WTC11 (cell line): Measurements from ENCODE around the gene IL17RC. TPM values are rescaled to one million over a fixed set of nuclear protein-coding genes. Genes with fewer than 3 reads are reported as not detected.

Experiments used
- ATAC-seq: fragments of 200-7000 bp; cut with Tn5 transposase; 2 replicates; pipeline ENCODE4 v1.10.0; 2021; ENCODE audit warnings: mild to moderate bottlenecking, moderate library complexity
- CTCF ChIA-PET: fragments of 300-600 bp; sonication (Branson Sonifier 250); formaldehyde crosslinking; loops from one replicate; lab custom pipeline; 2021; ENCODE audit warnings: antibody characterized with exemption; lab: Charles Lee
- POLR2A ChIA-PET: fragments of 350-600 bp; sonication (Branson Sonifier 250); formaldehyde crosslinking; loops from one replicate; lab custom pipeline; 2021; ENCODE audit warnings: antibody characterized with exemption; lab: Charles Lee
- DNase-seq: peaks from one replicate; pipeline ENCODE4 v3.0.0; 2021; ENCODE audit warnings: low spot score
- H3K27ac Mint-ChIP-seq: 2 replicates; pipeline ENCODE4 v1.8.0; 2021; ENCODE audit warnings: mixed read lengths
- H3K27me3 Mint-ChIP-seq: 2 replicates; pipeline ENCODE4 v1.8.0; 2021; ENCODE audit warnings: low read depth, mild to moderate bottlenecking, moderate library complexity, mixed read lengths
- H3K36me3 Mint-ChIP-seq: 2 replicates; pipeline ENCODE4 v1.8.0; 2021; ENCODE audit warnings: mixed read lengths
- H3K4me1 Mint-ChIP-seq: 2 replicates; pipeline ENCODE4 v1.8.0; 2022; ENCODE audit warnings: mixed read lengths
- H3K4me3 Mint-ChIP-seq: 2 replicates; pipeline ENCODE4 v1.8.0; 2021; ENCODE audit warnings: mild to moderate bottlenecking, moderate library complexity, mixed read lengths
- H3K9me3 Mint-ChIP-seq: 2 replicates; pipeline ENCODE4 v1.8.0; 2021; ENCODE audit warnings: mixed read lengths
- ELF4 ChIP-seq: sonication (generic); formaldehyde crosslinking; IDR thresholded peaks from 2 replicates; pipeline ENCODE4 v1.8.1; 2022; ENCODE audit warnings: low read depth, mild to moderate bottlenecking, moderate library complexity, missing genetic modification reagents
- EMX1 ChIP-seq: fragments of 250-450 bp; sonication (Bioruptor Pico); IDR thresholded peaks from 2 replicates; pipeline ENCODE4 v1.8.0; 2021; ENCODE audit warnings: mild to moderate bottlenecking
- FOXK1 ChIP-seq: sonication (generic); formaldehyde crosslinking; IDR thresholded peaks from 2 replicates; pipeline ENCODE4 v1.8.0; 2022; ENCODE audit warnings: mild to moderate bottlenecking, moderate library complexity, missing genetic modification reagents
- HMGA2 ChIP-seq: fragments of 250-450 bp; sonication (Bioruptor Pico); IDR thresholded peaks from 2 replicates; pipeline ENCODE4 v1.4.0; 2021; ENCODE audit warnings: mild to moderate bottlenecking, moderate library complexity
- IRF2 ChIP-seq: sonication (generic); formaldehyde crosslinking; IDR thresholded peaks from 2 replicates; pipeline ENCODE4 v1.8.0; 2022; ENCODE audit warnings: low read depth, missing genetic modification reagents, borderline replicate concordance
- MXD4 ChIP-seq: fragments of 250-450 bp; sonication (Bioruptor Pico); IDR thresholded peaks from 2 replicates; pipeline ENCODE4 v1.8.0; 2021; ENCODE audit warnings: mild to moderate bottlenecking, moderate library complexity, borderline replicate concordance
- NR2C2 ChIP-seq: sonication (generic); formaldehyde crosslinking; IDR thresholded peaks from 2 replicates; pipeline ENCODE4 v1.8.0; 2022; ENCODE audit warnings: mild to moderate bottlenecking, missing genetic modification reagents
- NR3C1 ChIP-seq: sonication (generic); formaldehyde crosslinking; conservative IDR thresholded peaks from 2 replicates; pipeline ENCODE4 v1.8.1; 2023; ENCODE audit warnings: low read depth, mild to moderate bottlenecking, missing genetic modification reagents
- SMAD4 ChIP-seq: sonication (generic); formaldehyde crosslinking; IDR thresholded peaks from 2 replicates; pipeline ENCODE4 v1.8.0; 2022; ENCODE audit warnings: mild to moderate bottlenecking, missing genetic modification reagents
- SOX15 ChIP-seq: fragments of 250-450 bp; sonication (Bioruptor Pico); IDR thresholded peaks from 2 replicates; pipeline ENCODE4 v1.9.0; 2021; ENCODE audit warnings: mild to moderate bottlenecking
- TCF7 ChIP-seq: sonication (generic); formaldehyde crosslinking; IDR thresholded peaks from 2 replicates; pipeline ENCODE4 v1.8.0; 2022; ENCODE audit warnings: mild to moderate bottlenecking, low read depth, missing genetic modification reagents, moderate library complexity
- ZBTB21 ChIP-seq: sonication (generic); formaldehyde crosslinking; IDR thresholded peaks from 2 replicates; pipeline ENCODE4 v1.8.1; 2023; ENCODE audit warnings: mild to moderate bottlenecking, missing genetic modification reagents, borderline replicate concordance
- ZNF263 ChIP-seq: sonication (generic); formaldehyde crosslinking; IDR thresholded peaks from 2 replicates; pipeline ENCODE4 v1.8.1; 2022; ENCODE audit warnings: low read depth, mild to moderate bottlenecking, moderate library complexity, missing genetic modification reagents
- ZNF396 ChIP-seq: fragments of 250-450 bp; sonication (Bioruptor Pico); IDR thresholded peaks from 2 replicates; pipeline ENCODE4 v1.8.0; 2021; ENCODE audit warnings: mild to moderate bottlenecking, moderate library complexity, borderline replicate concordance
- ZNF416 ChIP-seq: fragments of 250-450 bp; sonication (Bioruptor Pico); IDR thresholded peaks from 2 replicates; pipeline ENCODE4 v1.9.0; 2021; ENCODE audit warnings: mild to moderate bottlenecking, inconsistent platforms
- total RNA-seq: library from RNA; stranded (reverse); gene quantifications from 3 replicates; pipeline ENCODE4 v1.2.3, GENCODE V29; 2021
- TF ChIP-seq, protein P1 (sequence below): sonication (generic); formaldehyde crosslinking; IDR thresholded peaks from 2 replicates; pipeline ENCODE4 v1.8.1; 2022; ENCODE audit warnings: mild to moderate bottlenecking, moderate library complexity, missing genetic modification reagents
- TF ChIP-seq, protein P2 (sequence below): sonication (generic); formaldehyde crosslinking; IDR thresholded peaks from 2 replicates; pipeline ENCODE4 v1.8.1; 2023; ENCODE audit warnings: mild to moderate bottlenecking, missing genetic modification reagents
- TF ChIP-seq, protein P3 (sequence below): sonication (generic); formaldehyde crosslinking; IDR thresholded peaks from 2 replicates; pipeline ENCODE4 v1.8.0; 2023; ENCODE audit warnings: mild to moderate bottlenecking, missing genetic modification reagents
- TF ChIP-seq, protein P4 (sequence below): fragments of 250-450 bp; sonication (Bioruptor Pico); conservative IDR thresholded peaks from 2 replicates; pipeline ENCODE4 v1.9.0; 2021; ENCODE audit warnings: mild to moderate bottlenecking

IL17RC gene
- total RNA-seq, 1 experiment from 2014 or later, result 10.1 TPM

DNA sequence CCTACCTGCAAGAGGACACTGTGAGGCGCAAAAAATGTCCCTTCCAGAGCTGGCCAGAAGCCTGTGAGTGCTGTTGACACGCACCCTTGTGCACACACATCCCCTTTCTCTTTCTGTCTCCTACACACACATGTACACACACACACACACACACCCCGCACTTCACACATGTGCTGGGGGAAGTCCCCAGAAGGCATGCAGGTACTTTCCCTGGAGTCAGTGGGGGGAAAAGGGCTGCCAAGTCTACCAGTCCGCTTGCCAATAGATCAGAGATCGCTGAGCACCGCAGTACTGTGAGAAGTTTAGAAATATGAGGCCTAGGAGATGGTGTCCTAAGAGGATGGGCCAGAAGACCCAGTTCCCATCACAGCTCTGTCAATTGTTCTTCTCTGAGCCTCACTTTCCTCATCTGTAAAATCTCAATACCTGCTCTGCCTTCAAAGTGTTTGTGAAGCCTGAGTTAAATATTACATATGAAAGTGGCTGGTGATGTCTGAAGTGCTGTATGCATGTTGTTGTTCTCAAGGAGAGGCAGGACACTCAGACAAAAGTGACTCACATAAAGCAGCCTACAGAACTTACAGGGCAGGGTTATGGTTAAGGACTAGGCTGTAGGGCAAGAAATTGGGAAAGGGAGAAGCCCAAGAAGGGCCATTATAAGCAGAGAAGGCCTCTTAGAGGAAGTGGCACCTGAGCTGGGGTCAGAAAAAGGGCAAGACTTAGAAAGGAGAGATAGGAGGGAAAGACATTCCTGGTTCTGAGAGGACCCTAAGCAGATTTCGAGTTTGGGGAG, 7.5 kb upstream of the IL17RC start:
- Mint-ChIP-seq H3K4me1 (no peaks in the 10 kb centered on the region), H3K9me3 (no peaks in the 10 kb centered on the region), H3K4me3 (no peak overlapping the region), H3K36me3 (no peaks in the 10 kb centered on the region), H3K27ac (no peak overlapping the region; the same call in 1 of the 2 replicates), H3K27me3 (no peaks in the 10 kb centered on the region; the same call in 1 of the 2 replicates)
- TF ChIP-seq EMX1 (CRISPR knock-in tag) (no peak), ZBTB21 (CRISPR knock-in tag) (no peak), TCF7 (CRISPR knock-in tag) (no peak), SOX15 (no peak), ZNF396 (no peak), ELF4 (CRISPR knock-in tag) (no peak), NR2C2 (no peak), ZNF416 (no peak), MXD4 (CRISPR knock-in tag) (no peak), IRF2 (CRISPR knock-in tag) (no peak), FOXK1 (CRISPR knock-in tag) (no peak), HMGA2 (CRISPR knock-in tag) (no peak), ZNF263 (no peak), NR3C1 (no peak), SMAD4 (CRISPR knock-in tag) (no peak)
- TF ChIP-seq, protein P1, sequence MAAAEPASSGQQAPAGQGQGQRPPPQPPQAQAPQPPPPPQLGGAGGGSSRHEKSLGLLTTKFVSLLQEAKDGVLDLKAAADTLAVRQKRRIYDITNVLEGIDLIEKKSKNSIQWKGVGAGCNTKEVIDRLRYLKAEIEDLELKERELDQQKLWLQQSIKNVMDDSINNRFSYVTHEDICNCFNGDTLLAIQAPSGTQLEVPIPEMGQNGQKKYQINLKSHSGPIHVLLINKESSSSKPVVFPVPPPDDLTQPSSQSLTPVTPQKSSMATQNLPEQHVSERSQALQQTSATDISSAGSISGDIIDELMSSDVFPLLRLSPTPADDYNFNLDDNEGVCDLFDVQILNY (CRISPR knock-in tag), result no peak
- TF ChIP-seq, protein P2, sequence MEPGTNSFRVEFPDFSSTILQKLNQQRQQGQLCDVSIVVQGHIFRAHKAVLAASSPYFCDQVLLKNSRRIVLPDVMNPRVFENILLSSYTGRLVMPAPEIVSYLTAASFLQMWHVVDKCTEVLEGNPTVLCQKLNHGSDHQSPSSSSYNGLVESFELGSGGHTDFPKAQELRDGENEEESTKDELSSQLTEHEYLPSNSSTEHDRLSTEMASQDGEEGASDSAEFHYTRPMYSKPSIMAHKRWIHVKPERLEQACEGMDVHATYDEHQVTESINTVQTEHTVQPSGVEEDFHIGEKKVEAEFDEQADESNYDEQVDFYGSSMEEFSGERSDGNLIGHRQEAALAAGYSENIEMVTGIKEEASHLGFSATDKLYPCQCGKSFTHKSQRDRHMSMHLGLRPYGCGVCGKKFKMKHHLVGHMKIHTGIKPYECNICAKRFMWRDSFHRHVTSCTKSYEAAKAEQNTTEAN (CRISPR knock-in tag), result no peak
- TF ChIP-seq, protein P3, sequence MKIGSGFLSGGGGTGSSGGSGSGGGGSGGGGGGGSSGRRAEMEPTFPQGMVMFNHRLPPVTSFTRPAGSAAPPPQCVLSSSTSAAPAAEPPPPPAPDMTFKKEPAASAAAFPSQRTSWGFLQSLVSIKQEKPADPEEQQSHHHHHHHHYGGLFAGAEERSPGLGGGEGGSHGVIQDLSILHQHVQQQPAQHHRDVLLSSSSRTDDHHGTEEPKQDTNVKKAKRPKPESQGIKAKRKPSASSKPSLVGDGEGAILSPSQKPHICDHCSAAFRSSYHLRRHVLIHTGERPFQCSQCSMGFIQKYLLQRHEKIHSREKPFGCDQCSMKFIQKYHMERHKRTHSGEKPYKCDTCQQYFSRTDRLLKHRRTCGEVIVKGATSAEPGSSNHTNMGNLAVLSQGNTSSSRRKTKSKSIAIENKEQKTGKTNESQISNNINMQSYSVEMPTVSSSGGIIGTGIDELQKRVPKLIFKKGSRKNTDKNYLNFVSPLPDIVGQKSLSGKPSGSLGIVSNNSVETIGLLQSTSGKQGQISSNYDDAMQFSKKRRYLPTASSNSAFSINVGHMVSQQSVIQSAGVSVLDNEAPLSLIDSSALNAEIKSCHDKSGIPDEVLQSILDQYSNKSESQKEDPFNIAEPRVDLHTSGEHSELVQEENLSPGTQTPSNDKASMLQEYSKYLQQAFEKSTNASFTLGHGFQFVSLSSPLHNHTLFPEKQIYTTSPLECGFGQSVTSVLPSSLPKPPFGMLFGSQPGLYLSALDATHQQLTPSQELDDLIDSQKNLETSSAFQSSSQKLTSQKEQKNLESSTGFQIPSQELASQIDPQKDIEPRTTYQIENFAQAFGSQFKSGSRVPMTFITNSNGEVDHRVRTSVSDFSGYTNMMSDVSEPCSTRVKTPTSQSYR (CRISPR knock-in tag), result no peak
- ChIA-PET CTCF (no interaction called here), POLR2A (no interaction called here)
- DNase-seq (no peak), ATAC-seq (no peak)

DNA sequence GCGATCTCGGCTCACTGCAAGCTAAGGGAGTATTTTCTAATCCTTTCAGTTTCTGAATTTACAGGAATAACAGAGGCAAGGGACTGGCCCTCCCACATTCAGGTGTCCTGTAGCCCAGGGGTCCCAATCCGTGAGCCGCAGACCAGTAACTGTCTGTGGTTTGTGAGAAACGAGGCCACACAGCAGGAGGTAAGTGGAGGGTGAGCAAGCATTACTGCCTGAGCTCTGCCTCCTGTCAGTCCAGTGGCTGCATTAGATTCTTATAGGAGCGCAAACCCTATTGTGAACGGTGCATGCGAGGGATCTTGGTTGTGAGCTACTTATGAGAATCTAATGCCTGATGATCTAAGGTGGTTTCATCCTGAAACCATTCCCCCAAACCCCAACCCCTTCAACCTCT, 5.0 kb upstream of the IL17RC start:
- Mint-ChIP-seq H3K9me3 (no peaks in the 10 kb centered on the region), H3K4me1 (peaks cover 13% of the 10 kb centered on the region), H3K27ac (no peak overlapping the region), H3K27me3 (peaks cover 3% of the 10 kb centered on the region; the same call in 1 of the 2 replicates), H3K36me3 (no peaks in the 10 kb centered on the region), H3K4me3 (no peak overlapping the region)
- DNase-seq (no peak), ATAC-seq (no peak)
- TF ChIP-seq, protein P4, sequence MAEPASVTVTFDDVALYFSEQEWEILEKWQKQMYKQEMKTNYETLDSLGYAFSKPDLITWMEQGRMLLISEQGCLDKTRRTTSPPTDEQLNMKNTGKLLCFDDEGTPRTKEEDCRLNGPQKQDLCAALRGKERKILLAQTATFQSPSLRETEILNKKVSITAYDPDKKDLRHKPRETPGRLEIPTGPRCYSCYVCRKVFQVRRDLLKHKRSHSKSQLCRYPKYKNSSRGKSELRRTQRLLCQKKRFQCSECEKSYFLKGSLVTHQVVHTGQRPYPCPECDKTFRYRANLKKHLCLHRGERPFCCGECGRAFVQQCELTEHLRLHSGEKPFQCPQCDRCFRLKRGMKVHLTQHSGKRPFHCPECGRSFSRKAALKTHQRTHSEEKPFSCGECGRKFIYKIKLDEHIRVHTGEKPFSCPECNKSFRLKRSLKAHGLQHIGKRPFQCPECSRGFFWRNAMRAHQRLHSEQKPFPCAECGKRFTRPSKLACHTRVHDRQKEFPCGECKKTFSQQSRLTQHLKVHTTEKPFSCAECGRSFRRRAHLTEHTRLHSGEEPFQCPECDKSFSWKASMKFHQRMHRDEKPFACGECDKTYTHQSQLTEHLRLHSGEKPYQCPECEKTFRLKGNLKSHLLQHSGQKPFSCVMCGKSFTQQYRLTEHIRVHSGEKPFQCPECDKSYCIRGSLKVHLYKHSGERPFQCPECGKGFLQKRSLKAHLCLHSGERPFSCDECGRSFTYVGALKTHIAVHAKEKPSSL (CRISPR knock-in tag), result no peak
- POLR2A ChIA-PET, result no interaction called here
- CTCF ChIA-PET, result interaction anchor here (2.3 kb wide), 1 partner anchor 35 kb away, joined by 7 read pairs; no protein-coding TSS in a partner anchor
